AG09319 (cell line): ENCODE measurements around the gene SNRPD2.

Experiments
- DNase-seq: peaks from one replicate; pipeline ENCODE4 v3.0.0-alpha.2; 2010; ENCODE audit warnings: low read depth; ENCODE audit errors: extremely low read depth
- TF ChIP-seq, protein P1 (sequence below): IDR thresholded peaks from 2 replicates; pipeline ENCODE4 v1.5.1; 2011; ENCODE audit warnings: low read depth, mild to moderate bottlenecking, inconsistent platforms, low read length, moderate library complexity

Gene SNRPD2

DNA sequence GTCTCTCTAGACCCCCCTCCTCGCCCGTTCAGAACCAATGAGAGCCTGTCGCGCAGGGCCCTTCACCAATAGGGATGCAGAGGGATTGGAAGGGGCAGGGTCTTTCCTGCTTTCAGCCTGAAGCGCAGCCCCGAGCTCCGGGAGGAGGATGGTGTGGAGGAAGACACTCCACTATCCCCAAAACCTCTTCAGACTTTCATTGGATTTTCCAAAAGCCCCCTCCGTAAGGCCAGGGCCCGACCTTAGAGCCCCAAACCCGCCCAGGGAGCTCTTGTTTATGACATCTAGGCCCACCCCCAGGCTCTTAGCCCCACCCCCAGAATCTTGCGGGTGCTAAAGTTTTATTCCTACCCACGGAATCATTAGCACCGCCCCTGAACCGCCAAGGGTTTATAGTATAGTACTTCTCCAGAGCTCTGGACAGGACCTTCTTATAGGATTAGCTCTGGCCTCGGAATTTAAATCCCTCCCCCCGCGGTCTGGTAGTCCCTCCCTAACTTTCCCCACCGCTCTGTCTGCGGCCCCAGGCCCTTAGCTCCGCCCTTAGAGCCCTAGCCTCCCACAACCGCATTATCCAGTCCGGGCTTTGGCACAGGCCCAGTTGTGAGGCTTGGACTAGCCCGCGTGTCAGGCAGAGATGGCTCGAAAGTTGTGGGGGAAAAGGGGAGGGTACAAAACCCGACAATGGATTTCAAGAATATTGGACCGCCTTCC, 46.0 kb downstream of the SNRPD2 start:
- TF ChIP-seq, protein P1, sequence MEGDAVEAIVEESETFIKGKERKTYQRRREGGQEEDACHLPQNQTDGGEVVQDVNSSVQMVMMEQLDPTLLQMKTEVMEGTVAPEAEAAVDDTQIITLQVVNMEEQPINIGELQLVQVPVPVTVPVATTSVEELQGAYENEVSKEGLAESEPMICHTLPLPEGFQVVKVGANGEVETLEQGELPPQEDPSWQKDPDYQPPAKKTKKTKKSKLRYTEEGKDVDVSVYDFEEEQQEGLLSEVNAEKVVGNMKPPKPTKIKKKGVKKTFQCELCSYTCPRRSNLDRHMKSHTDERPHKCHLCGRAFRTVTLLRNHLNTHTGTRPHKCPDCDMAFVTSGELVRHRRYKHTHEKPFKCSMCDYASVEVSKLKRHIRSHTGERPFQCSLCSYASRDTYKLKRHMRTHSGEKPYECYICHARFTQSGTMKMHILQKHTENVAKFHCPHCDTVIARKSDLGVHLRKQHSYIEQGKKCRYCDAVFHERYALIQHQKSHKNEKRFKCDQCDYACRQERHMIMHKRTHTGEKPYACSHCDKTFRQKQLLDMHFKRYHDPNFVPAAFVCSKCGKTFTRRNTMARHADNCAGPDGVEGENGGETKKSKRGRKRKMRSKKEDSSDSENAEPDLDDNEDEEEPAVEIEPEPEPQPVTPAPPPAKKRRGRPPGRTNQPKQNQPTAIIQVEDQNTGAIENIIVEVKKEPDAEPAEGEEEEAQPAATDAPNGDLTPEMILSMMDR = no peak
- no peak for DNase-seq

DNA sequence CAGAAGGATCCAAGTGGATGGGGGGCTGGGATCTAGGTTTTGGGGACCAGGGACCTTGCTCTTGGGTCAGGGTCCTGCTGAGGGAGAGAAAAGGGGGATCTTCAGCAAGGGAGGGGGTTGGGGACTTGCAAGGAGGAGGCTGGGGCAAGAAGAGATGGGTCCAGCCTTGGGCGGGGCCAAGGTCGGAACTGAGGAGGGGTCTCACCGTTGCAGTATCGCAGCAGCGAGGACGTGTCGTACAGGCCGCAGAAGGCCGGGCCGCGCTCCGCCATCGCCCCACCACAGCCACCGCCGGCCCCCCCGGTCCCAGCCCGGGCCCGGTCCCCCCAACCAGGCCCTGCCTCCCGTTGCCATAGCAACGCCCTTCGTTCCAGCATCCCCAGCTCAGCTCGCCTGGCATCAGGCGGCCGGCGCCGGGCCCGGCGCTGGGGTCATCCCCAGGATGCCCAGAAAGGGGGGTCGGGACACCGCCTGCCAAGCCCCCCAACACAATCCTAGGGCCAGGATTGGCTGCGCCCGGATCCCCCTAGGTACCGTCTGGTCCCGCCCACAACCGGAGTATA, 46.6 kb downstream of the SNRPD2 start:
- no peak for DNase-seq
- TF ChIP-seq, protein P1 = no peak

DNA sequence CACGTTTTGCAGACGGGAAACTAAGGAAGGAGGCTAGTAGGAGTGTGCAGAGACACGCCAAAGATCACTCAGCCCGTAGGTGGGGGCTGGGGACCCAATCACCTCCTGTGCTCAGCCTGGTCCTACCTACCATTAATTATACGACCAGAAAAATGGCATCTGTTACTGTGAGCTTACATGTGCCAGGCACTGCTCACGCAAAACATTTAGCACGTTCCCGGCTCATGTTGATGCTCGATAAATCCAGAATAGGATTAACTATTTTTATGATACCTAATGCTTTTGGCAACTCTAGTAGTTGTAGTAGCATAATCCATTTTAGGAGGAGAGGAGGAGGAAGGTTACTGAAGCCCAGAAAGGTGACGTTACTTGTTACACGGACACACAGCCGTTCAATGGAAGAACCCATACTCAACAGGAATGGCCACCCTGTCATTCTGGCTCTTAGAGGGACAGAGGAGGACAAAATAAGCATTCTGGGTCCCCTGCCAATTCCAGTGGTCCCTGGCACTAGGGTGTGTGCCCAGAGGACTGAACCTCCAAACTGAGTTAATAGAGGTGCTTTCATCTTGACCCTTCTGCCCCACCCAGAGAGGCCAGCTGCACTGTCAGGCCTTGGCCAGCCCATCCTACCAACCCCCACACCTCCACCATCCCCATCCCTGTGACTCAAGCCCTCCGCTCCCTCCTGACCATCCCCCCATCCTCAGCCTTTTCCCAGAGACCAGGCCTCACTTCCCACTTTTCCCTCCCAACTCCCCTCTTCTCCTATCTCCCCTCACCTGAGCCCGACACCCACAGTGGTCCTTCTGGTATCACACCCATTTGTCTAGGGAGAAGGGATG, 47.6 kb downstream of the SNRPD2 start:
- TF ChIP-seq, protein P1 = no peak
- DNase-seq = no peak

DNA sequence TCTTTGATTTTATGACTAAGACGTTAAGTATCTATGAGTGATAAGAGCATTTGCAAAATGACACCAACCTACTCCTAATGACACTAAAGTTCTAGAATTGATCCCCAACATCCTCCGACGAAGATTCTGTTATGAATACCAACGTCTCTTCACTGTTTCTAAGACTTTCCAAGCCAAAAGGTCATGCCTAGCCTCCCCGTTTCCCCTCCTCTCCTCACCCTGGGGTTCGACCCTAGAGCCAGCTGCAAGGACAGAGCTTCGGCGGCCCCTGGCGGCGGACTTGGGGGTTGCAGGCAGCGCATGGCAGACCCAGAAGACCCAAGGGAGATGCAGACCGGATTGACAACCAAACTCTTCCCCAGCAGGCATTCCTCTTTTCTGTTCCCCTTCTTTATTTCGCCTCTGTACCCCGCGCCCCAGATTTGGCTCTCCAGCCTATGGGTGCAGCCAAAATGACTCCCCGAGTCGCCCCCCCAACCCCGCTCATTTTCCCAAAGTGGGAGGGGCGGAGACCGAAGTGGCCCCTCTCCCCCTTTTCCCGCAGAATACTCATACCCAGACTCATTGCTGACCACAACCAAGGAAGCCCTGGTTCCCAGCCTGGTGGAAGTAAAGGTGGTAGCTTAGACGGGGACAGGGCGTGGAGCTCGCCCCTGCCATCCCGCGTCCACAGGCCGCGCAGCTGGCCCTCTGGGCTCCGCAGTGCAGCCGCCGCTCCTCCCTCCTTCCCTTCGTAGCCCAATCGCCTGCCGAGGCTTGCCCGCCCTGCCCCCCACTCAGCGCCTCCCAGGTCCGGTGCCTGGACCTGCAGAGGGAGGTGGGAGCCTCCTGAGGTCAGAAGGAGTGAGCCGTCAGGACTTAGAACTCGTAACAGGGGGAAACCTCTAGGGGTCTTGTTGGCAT, 48.5 kb downstream of the SNRPD2 start:
- no peak for DNase-seq
- TF ChIP-seq, protein P1 = no peak; the same call in none of the 2 replicates

DNA sequence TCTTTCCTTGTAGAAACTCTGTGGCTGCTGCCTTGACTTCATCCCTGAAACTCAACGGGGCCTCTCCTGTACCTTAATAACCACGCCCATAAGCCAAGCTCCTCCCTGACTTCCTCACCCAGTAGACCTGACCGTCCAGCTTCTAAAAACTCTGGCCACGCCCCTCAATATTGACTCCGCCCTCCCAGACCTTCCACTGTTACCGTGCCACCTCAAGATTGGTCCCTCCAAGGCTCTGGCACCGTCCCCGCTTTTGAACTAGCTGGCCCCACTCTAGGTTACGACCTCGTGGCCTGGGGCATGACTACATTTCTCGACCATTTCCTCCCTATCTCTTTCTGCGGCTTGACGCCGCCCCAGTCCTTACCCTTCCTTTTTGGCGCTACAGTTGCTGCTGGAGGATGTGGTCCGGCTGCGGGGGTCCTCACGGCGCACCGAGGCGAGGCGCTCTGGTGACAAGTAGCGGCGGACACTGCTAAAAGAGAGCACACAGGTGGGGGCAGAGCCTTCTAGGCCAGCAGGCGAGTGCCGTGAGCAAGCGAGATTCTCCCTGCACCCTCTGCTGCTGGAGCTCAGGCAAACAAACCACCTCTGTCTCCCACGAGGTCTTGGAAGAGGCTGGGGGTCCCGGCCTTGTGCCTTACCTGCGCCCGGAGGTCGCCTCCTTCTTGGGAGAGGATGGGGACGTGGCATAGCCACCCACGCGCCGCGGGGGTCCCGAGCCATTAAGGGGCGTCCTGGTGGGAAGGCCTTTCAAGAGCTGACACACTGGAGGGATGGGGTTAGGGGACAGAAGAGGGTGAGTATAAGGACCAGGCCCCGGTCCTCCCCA, 50.3 kb downstream of the SNRPD2 start:
- TF ChIP-seq, protein P1 = no peak
- no peak for DNase-seq

DNA sequence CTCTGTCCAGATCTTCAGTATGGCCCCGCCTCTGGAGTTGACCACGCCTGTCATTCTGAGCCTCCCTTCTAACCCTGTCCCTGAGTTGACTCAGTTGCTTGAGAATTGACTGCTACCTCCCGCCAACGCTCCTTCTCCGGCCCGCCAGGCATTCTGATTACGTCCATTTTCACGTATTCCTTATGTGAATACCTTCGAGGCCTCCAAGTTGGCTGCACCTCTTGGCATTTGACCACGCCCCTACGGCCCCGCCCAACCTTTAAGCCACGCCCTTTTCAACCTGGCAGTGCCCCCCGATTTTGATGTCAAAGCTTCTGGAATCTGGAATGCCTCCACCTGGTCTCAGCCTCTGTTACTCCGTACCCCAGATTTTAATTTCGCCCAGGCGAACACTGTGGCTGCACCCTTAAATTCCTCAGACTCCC, 50.9 kb downstream of the SNRPD2 start:
- DNase-seq = no peak
- TF ChIP-seq, protein P1 = no peak
